Karpas-422 (cell line): ENCODE measurements around the gene PRPF31. TPM values are rescaled to one million over a fixed set of nuclear protein-coding genes. Genes with fewer than 3 reads are reported as not detected.

Experiments used
- DNase-seq: peaks from one replicate; pipeline ENCODE4 v3.0.0-alpha.2; 2015
- H2AFZ ChIP-seq: fragments of 200-600 bp; sonication (generic); 2 replicates; pipeline ENCODE4 v1.6.1; 2014; ENCODE audit warnings: antibody characterized with exemption, low read length, mixed read lengths
- H3K27ac ChIP-seq: fragments of 200-600 bp; sonication (generic); 2 replicates; pipeline ENCODE4 v1.5.1; 2014; ENCODE audit warnings: mild to moderate bottlenecking, low read length, moderate library complexity
- H3K27me3 ChIP-seq: fragments of 200-600 bp; sonication (generic); 2 replicates; pipeline ENCODE4 v1.6.1; 2014; ENCODE audit warnings: low read length, mixed read lengths
- H3K36me3 ChIP-seq: fragments of 200-600 bp; sonication (generic); 2 replicates; pipeline ENCODE4 v1.6.1; 2014; ENCODE audit warnings: low read length, mixed read lengths; ENCODE audit not compliant: insufficient read depth
- H3K4me1 ChIP-seq: fragments of 200-600 bp; sonication (generic); 2 replicates; pipeline ENCODE4 v1.6.1; 2014; ENCODE audit warnings: mild to moderate bottlenecking, low read length, mixed read lengths
- H3K4me2 ChIP-seq: fragments of 200-600 bp; sonication (generic); 2 replicates; pipeline ENCODE4 v1.6.1; 2014; ENCODE audit warnings: low read length, low read depth, mild to moderate bottlenecking; ENCODE audit not compliant: poor library complexity, severe bottlenecking
- H3K4me3 ChIP-seq: fragments of 200-600 bp; sonication (generic); 2 replicates; pipeline ENCODE4 v1.5.1; 2014; ENCODE audit warnings: mild to moderate bottlenecking, antibody characterized with exemption, low read length, mixed read lengths
- H3K79me2 ChIP-seq: fragments of 200-600 bp; sonication (generic); 2 replicates; pipeline ENCODE4 v1.6.1; 2014; ENCODE audit warnings: mild to moderate bottlenecking, low read length, mixed read lengths
- H3K9ac ChIP-seq: fragments of 200-600 bp; sonication (generic); 2 replicates; pipeline ENCODE4 v1.6.0; 2014; ENCODE audit warnings: low read length
- H3K9me2 ChIP-seq: fragments of 200-600 bp; sonication (generic), shearing (Covaris generic); replicated peaks from 2 replicates; pipeline ENCODE4 v1.6.0; 2014; ENCODE audit warnings: mild to moderate bottlenecking, low read length, moderate library complexity; ENCODE audit not compliant: insufficient read depth
- H3K9me3 ChIP-seq: fragments of 300-700, 200-600 bp; sonication (generic); 2 replicates; pipeline ENCODE4 v1.6.1; 2014; ENCODE audit warnings: low read length, mixed read lengths
- H4K20me1 ChIP-seq: fragments of 200-600 bp; sonication (generic); 2 replicates; pipeline ENCODE4 v1.6.1; 2014; ENCODE audit warnings: mild to moderate bottlenecking, antibody characterized with exemption, low read length, low read depth; ENCODE audit not compliant: insufficient read depth
- total RNA-seq: library from RNA; depleted of rRNA; stranded (reverse); fragments of >200 nt; shearing (Covaris generic); gene quantifications from 2 replicates; pipeline ENCODE4 v1.2.3, GENCODE V29; 2014; ENCODE audit warnings: low replicate concordance

Gene PRPF31
- total RNA-seq, 1 experiment from 2014 or later: 25.2 TPM

DNA sequence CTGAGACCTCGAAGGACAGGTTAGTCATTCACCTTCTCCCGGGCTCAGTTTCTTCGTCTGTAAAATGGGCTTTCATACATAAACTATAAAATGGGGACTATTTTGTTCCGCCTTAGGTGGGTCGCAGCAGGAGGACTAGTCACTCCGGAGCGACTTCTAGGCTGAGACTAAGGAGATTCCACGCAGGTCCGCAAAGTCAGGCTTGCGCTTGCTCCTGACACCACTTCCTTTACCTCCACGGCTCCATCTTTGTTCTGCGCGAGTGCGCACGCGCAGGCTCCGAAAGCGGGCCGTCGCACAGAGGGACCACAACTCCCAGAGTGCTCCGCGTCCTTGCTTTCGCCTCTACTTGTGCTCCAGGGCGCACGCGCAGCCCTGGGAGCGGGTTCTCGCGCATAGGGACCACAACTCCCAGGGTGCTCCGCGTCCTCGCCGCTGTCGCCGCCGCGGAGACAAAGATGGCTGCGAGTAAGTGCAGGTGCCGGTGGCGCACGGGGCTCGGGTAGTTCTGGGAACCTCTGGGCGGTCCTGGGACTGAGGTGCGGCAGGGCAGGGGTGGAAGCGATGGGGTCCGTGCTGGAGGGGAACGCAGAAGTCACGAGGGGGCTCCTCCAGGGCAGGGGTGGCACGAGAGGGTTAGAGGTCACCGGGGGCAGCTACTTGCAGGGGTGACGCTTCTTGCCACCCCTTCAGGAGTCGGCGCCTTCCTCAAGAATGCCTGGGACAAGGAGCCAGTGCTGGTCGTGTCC is 13.0 kb upstream of the PRPF31 start, which contains the start of gene NDUFA3:
Gene NDUFA3 (plus strand): TSS at position 435 of the 749 bp plus-strand sequence. CDS start 24 bp downstream, at position 459.
- Histone ChIP-seq H2AFZ (peak within 1 kb of the TSS; percentile 89), H3K79me2 (peaks cover 40% of the 10 kb centered on the region), H3K4me3 (peak within 1 kb of the TSS; percentile 98), H3K27ac (no peak within 1 kb of the TSS), H3K9ac (peak within 1 kb of the TSS; percentile 88), H3K27me3 (no peaks in the 10 kb centered on the region), H3K36me3 (no peaks in the 10 kb centered on the region), H3K4me2 (peak within 1 kb of the TSS; percentile 99), H3K9me2 (no peaks in the 10 kb centered on the region), H3K9me3 (no peaks in the 10 kb centered on the region), H3K4me1 (peaks cover 17% of the 10 kb centered on the region), H4K20me1 (no peaks in the 10 kb centered on the region)
- peak; percentile 100 for DNase-seq

- H3K4me3 ChIP-seq: no peak overlapping the region
- H3K79me2 ChIP-seq: peaks cover 40% of the 10 kb centered on the region
- no peak overlapping the region for H3K27ac ChIP-seq
- peaks cover 3% of the 10 kb centered on the region; the same call in 1 of the 2 replicates for H4K20me1 ChIP-seq
- no peak overlapping the region for H2AFZ ChIP-seq
- no peak overlapping the region for H3K9ac ChIP-seq
- peaks cover 14% of the 10 kb centered on the region; the same call in 1 of the 2 replicates for H3K36me3 ChIP-seq
- H3K27me3 ChIP-seq: no peaks in the 10 kb centered on the region
- no peak overlapping the region for H3K4me2 ChIP-seq
- no peaks in the 10 kb centered on the region for H3K9me2 ChIP-seq
- H3K9me3 ChIP-seq: no peaks in the 10 kb centered on the region
- DNase-seq: no peak
- peaks cover 17% of the 10 kb centered on the region for H3K4me1 ChIP-seq
These were observed 10.4 kb upstream of the PRPF31 start for GRCh38 chr19:54104998-54105715.

DNA sequence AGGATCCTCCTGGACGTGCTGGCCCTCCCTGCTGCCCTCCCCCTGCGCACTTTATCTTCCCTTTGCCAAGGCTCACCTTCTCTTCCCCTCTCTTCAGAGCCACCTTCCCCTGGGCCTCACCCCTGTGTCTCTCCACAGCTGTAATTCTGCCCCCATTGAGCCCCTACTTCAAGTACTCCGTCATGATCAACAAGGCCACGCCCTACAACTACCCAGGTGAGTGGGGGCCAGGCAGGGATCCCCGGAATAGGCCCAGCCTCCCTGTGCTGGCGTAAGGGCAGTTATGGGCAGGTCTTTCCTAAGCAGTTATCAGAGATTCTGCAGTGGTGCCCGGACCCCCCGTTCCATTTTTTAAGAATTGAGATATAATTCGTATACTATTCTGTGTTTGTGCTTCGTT is 9.8 kb upstream of the PRPF31 start:
- DNase-seq: no peak
- Histone ChIP-seq H3K36me3 (peaks cover 18% of the 10 kb centered on the region), H2AFZ (no peak overlapping the region)

DNA sequence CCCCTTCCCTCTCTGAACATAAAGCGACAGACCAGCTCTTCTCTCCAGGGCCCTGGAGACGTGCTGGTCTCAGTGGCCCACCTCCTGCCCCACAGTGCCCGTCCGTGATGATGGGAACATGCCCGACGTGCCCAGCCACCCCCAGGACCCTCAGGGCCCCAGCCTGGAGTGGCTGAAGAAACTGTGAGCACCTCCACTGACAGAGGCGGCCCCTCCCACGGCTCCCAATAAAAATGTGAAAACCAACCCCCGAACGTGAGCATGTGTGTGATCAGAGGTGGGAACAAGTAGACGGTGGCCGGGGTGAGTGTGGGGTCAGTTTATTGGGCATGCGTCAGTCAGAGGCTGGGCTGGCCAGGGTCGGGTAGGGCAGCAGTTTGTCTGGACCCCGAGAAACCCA is 8.8 kb upstream of the PRPF31 start:
- peaks cover 17% of the 10 kb centered on the region for H3K4me1 ChIP-seq
- no peaks in the 10 kb centered on the region for H3K9me2 ChIP-seq
- peaks cover 40% of the 10 kb centered on the region for H3K79me2 ChIP-seq
- no peaks in the 10 kb centered on the region for H3K9me3 ChIP-seq
- peaks cover 21% of the 10 kb centered on the region for H3K36me3 ChIP-seq
- H3K4me3 ChIP-seq: no peak overlapping the region
- no peak overlapping the region for H2AFZ ChIP-seq
- H3K9ac ChIP-seq: no peak overlapping the region
- no peak overlapping the region for H3K4me2 ChIP-seq
- H4K20me1 ChIP-seq: peaks cover 3% of the 10 kb centered on the region; the same call in 1 of the 2 replicates
- no peak overlapping the region for H3K27ac ChIP-seq
- no peak for DNase-seq
- H3K27me3 ChIP-seq: no peaks in the 10 kb centered on the region

More for the DNA sequence above, 9.8 kb upstream of the PRPF31 start:
- Histone ChIP-seq H3K27ac (no peak overlapping the region), H3K79me2 (peaks cover 40% of the 10 kb centered on the region), H4K20me1 (peaks cover 3% of the 10 kb centered on the region; the same call in 1 of the 2 replicates), H3K9ac (no peak overlapping the region), H3K4me3 (no peak overlapping the region), H3K27me3 (no peaks in the 10 kb centered on the region), H3K4me1 (peaks cover 17% of the 10 kb centered on the region), H3K9me3 (no peaks in the 10 kb centered on the region), H3K9me2 (no peaks in the 10 kb centered on the region), H3K4me2 (no peak overlapping the region)

- peaks cover 13% of the 10 kb centered on the region for H3K4me1 ChIP-seq
- H3K9me2 ChIP-seq: no peaks in the 10 kb centered on the region
- no peak for DNase-seq
- H3K79me2 ChIP-seq: peaks cover 37% of the 10 kb centered on the region
- H3K27ac ChIP-seq: no peak overlapping the region
- H3K27me3 ChIP-seq: no peaks in the 10 kb centered on the region
- no peaks in the 10 kb centered on the region for H3K9me3 ChIP-seq
- no peak overlapping the region for H2AFZ ChIP-seq
- H3K36me3 ChIP-seq: peaks cover 21% of the 10 kb centered on the region
- H3K9ac ChIP-seq: no peak overlapping the region
- no peak overlapping the region for H3K4me2 ChIP-seq
- H4K20me1 ChIP-seq: peaks cover 3% of the 10 kb centered on the region; the same call in 1 of the 2 replicates
- H3K4me3 ChIP-seq: no peak overlapping the region
These were observed 7.6 kb upstream of the PRPF31 start for GRCh38 chr19:54107876-54108490.

- no peak overlapping the region for H3K9ac ChIP-seq
- H3K4me2 ChIP-seq: no peak overlapping the region
- no peaks in the 10 kb centered on the region for H3K27me3 ChIP-seq
- H3K79me2 ChIP-seq: peaks cover 32% of the 10 kb centered on the region
- H3K27ac ChIP-seq: no peak overlapping the region
- H2AFZ ChIP-seq: no peak overlapping the region
- no peaks in the 10 kb centered on the region for H3K9me3 ChIP-seq
- peaks cover 21% of the 10 kb centered on the region for H3K36me3 ChIP-seq
- H4K20me1 ChIP-seq: peaks cover 3% of the 10 kb centered on the region; the same call in 1 of the 2 replicates
- no peaks in the 10 kb centered on the region for H3K9me2 ChIP-seq
- no peak overlapping the region for H3K4me3 ChIP-seq
- H3K4me1 ChIP-seq: peaks cover 10% of the 10 kb centered on the region
- DNase-seq: no peak
These were observed 7.1 kb upstream of the PRPF31 start for GRCh38 chr19:54108496-54108895.

- no peaks in the 10 kb centered on the region for H3K27me3 ChIP-seq
- no peak overlapping the region for H3K27ac ChIP-seq
- H2AFZ ChIP-seq: no peak overlapping the region
- no peak overlapping the region for H3K9ac ChIP-seq
- peaks cover 3% of the 10 kb centered on the region; the same call in 1 of the 2 replicates for H4K20me1 ChIP-seq
- no peaks in the 10 kb centered on the region for H3K9me3 ChIP-seq
- H3K9me2 ChIP-seq: no peaks in the 10 kb centered on the region
- H3K36me3 ChIP-seq: peaks cover 21% of the 10 kb centered on the region
- H3K79me2 ChIP-seq: peaks cover 31% of the 10 kb centered on the region
- peaks cover 8% of the 10 kb centered on the region for H3K4me1 ChIP-seq
- no peak overlapping the region for H3K4me2 ChIP-seq
- H3K4me3 ChIP-seq: no peak overlapping the region
- DNase-seq: no peak
These were observed 5.9 kb upstream of the PRPF31 start for GRCh38 chr19:54109651-54110050.
